Measurements from ENCODE around the gene RAB23.

The RAB23 gene

GRCh38 chr6:57147955-57148858 is 73.9 kb downstream of the RAB23 start:
- TF ChIP-seq CTCF (IDR thresholded peaks at IDR 0.05; ENCODE audit: borderline replicate concordance, extremely low read depth, low read length, poor library complexity, severe bottlenecking) = no peak
- TF ChIP-seq EZH2 (IDR thresholded peaks at IDR 0.05; ENCODE audit: borderline replicate concordance, low read depth, low read length, severe bottlenecking) = no peak
- Histone ChIP-seq H3K36me3 (ENCODE audit: insufficient read depth, low read length) (peaks cover 51% of the 10 kb centered on the region), H3K4me3 (ENCODE audit: low read depth in 1 of 2, low read length in 2 of 2) (peak overlapping the region in 1 of 2 experiments; percentile 12; a peak in 1 of 4 replicates), H3K27ac (ENCODE audit: low read length) (peak overlapping the region; percentile 60), H2AFZ (ENCODE audit: low read depth, low read length) (no peak overlapping the region), H4K20me1 (ENCODE audit: insufficient read depth, low read length) (no peaks in the 10 kb centered on the region), H3K9ac (ENCODE audit: low read depth, low read length) (no peak overlapping the region), H3K27me3 (ENCODE audit: insufficient read depth, low read length, poor library complexity) (no peaks in the 10 kb centered on the region), H3K79me2 (ENCODE audit: insufficient read depth, low read length) (no peaks in the 10 kb centered on the region), H3K4me2 (ENCODE audit: insufficient read depth, low read length) (peak overlapping the region; percentile 44; the same call in 1 of the 2 replicates), H3K9me3 (ENCODE audit: insufficient read depth, low read length, severe bottlenecking) (no peaks in the 10 kb centered on the region), H3K4me1 (ENCODE audit: insufficient read depth, low read length) (peaks cover 19% of the 10 kb centered on the region)
- ATAC-seq (ENCODE audit: insufficient read depth, low read depth) = peak; percentile 73
- DNase-seq = peak; percentile 19

- no peak for ATAC-seq (ENCODE audit: insufficient read depth, low read depth)
- Histone ChIP-seq H3K79me2 (ENCODE audit: insufficient read depth, low read length) (no peaks in the 10 kb centered on the region), H3K36me3 (ENCODE audit: insufficient read depth, low read length) (peaks cover 48% of the 10 kb centered on the region), H3K9me3 (ENCODE audit: insufficient read depth, low read length, severe bottlenecking) (no peaks in the 10 kb centered on the region), H3K4me1 (ENCODE audit: insufficient read depth, low read length) (peaks cover 19% of the 10 kb centered on the region), H3K9ac (ENCODE audit: low read depth, low read length) (no peak overlapping the region), H2AFZ (ENCODE audit: low read depth, low read length) (no peak overlapping the region), H4K20me1 (ENCODE audit: insufficient read depth, low read length) (no peaks in the 10 kb centered on the region), H3K27ac (ENCODE audit: low read length) (no peak overlapping the region), H3K27me3 (ENCODE audit: insufficient read depth, low read length, poor library complexity) (no peaks in the 10 kb centered on the region), H3K4me3 (ENCODE audit: low read depth in 1 of 2, low read length in 2 of 2) (no peak overlapping the region), H3K4me2 (ENCODE audit: insufficient read depth, low read length) (peak overlapping the region; percentile 44; the same call in 1 of the 2 replicates)
- TF ChIP-seq CTCF (IDR thresholded peaks at IDR 0.05; ENCODE audit: borderline replicate concordance, extremely low read depth, low read length, poor library complexity, severe bottlenecking) = no peak
- no peak for TF ChIP-seq EZH2 (IDR thresholded peaks at IDR 0.05; ENCODE audit: borderline replicate concordance, low read depth, low read length, severe bottlenecking)
- no peak for DNase-seq
Observed at GRCh38 chr6:57147401-57147800, 74.7 kb downstream of the RAB23 start.

GRCh38 chr6:57143690-57144089 is 78.4 kb downstream of the RAB23 start:
- Histone ChIP-seq H4K20me1 (ENCODE audit: insufficient read depth, low read length) (no peaks in the 10 kb centered on the region), H3K9me3 (ENCODE audit: insufficient read depth, low read length, severe bottlenecking) (no peaks in the 10 kb centered on the region), H3K27me3 (ENCODE audit: insufficient read depth, low read length, poor library complexity) (no peaks in the 10 kb centered on the region), H2AFZ (ENCODE audit: low read depth, low read length) (no peak overlapping the region), H3K27ac (ENCODE audit: low read length) (no peak overlapping the region), H3K9ac (ENCODE audit: low read depth, low read length) (no peak overlapping the region), H3K36me3 (ENCODE audit: insufficient read depth, low read length) (peaks cover 40% of the 10 kb centered on the region), H3K4me2 (ENCODE audit: insufficient read depth, low read length) (no peak overlapping the region), H3K4me1 (ENCODE audit: insufficient read depth, low read length) (peaks cover 19% of the 10 kb centered on the region), H3K79me2 (ENCODE audit: insufficient read depth, low read length) (no peaks in the 10 kb centered on the region), H3K4me3 (ENCODE audit: low read depth in 1 of 2, low read length in 2 of 2) (no peak overlapping the region)
- no peak for ATAC-seq (ENCODE audit: insufficient read depth, low read depth)
- TF ChIP-seq EZH2 (IDR thresholded peaks at IDR 0.05; ENCODE audit: borderline replicate concordance, low read depth, low read length, severe bottlenecking) (no peak), CTCF (IDR thresholded peaks at IDR 0.05; ENCODE audit: borderline replicate concordance, extremely low read depth, low read length, poor library complexity, severe bottlenecking) (no peak)
- DNase-seq = no peak
